Measurements from ENCODE around the gene IGSF3.

IGSF3 gene

DNA sequence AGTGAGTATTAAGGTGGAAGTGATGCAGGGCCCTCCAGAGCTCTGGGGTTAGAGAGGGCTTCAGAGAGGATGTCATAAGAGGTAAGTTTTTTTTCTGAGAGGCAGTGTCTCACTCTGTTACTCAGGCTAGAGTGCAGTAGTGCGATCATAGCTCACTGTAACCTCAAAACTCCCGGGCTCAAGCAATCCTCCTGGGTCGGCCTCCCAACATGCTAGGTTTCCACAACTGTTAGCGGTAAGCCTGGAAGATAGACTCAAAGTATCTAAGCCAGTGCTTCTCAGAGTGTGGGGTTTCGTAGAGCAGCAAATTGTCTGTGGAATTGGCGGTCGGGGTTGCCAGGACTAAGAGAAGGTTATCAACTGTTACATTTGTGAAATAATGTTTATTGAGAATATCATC lies 18.6 kb upstream of the IGSF3 start:
- no peak for DNase-seq (ENCODE audit: low spot score)

- no peak for DNase-seq (ENCODE audit: low spot score)
Observed at GRCh38 chr1:116684575-116684974, 17.0 kb upstream of the IGSF3 start.

DNA sequence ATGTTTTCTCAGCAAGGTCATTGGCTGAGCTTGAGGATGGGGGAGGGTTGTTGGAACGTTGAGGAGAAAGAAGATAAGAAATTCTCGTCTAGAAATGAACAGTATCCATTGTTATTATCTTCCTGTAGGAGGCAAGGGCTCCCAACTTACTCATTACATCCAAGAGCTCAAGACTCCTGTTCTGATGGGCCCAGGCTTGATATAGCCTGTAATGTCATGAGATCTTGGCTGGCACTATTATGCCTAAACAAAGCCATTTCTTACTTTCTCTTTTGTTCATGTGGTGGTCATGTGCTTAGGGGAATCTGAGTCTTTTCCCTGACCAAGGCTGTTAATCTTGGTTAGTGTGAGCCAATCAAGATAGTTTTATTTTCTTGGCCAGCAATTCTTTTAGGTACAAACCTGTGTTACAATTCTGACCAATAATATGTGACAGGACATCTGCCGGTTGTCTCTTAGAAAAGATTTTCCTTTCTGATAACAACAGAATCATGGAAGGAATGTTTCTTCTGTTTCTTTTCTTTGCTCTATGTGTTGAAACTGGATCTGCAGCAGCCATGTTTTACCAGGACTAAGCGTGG lies 15.2 kb upstream of the IGSF3 start:
- DNase-seq (ENCODE audit: low spot score), result no peak

GRCh38 chr1:116681343-116681899 lies 13.9 kb upstream of the IGSF3 start:
- DNase-seq (ENCODE audit: low spot score), result no peak

GRCh38 chr1:116680752-116681151 lies 13.2 kb upstream of the IGSF3 start:
- no peak for DNase-seq (ENCODE audit: low spot score)

- no peak for DNase-seq (ENCODE audit: low spot score)
Observed at GRCh38 chr1:116679828-116680628, 12.5 kb upstream of the IGSF3 start.

DNA sequence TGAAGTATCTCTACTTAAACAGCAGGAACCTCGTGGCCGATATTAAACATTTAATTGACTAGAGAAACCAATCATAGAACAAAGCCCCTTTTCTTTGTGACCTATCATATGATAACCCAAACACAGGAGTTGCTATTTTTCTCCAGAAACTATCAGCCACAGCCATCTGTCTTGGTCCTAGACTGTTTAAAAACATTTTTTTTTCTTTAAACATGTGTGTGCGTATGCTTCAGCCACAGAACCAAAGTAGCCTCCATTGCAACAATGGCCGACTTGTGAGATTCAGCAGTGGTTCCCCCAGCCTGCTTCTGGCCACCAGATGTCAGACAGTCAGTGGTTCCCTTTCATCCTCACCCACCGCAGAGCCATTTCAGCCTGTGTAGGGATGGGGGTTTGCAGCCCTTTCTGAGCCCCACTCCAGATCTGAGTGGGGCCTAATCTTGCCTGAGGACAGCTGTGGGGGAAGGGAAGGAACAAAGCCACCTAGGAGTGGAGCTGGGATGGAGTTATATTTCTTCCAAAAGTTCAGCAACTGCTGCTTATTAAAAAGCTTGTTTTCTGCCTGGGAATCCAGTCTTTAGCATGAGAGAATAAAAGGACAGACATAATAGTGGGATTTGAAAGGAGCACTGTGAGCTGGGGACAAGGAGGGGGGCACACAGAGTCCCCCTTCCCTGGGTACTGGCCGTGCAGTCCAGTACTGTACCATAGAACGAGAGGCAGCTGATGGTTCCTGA lies 11.7 kb upstream of the IGSF3 start:
- DNase-seq (ENCODE audit: low spot score), result no peak

GRCh38 chr1:116678732-116679090 lies 11.2 kb upstream of the IGSF3 start:
- DNase-seq (ENCODE audit: low spot score), result no peak

GRCh38 chr1:116677474-116678062 lies 10.0 kb upstream of the IGSF3 start:
- DNase-seq (ENCODE audit: low spot score), result no peak

DNA sequence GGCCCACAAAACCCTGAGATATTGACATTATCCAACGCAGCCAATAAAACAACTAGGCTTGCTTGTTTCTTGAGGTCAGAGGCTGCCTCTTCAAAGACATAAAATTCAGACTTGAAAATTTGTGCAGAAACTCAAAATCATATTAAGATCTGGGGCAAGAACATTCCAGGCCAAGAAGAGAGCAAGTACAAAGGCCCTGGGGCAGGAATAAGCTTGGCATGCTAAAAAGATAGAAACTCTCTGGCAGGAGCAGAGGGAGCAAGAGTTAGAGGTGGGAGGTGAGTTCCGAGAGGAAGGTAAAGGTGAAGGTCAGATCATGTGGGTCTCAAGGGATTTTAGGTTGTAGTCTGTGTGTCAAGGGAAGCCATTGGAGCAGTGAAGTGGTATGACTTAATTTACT lies 8.8 kb upstream of the IGSF3 start:
- DNase-seq (ENCODE audit: low spot score), result no peak

GRCh38 chr1:116674751-116675150 lies 7.2 kb upstream of the IGSF3 start:
- no peak for DNase-seq (ENCODE audit: low spot score)

GRCh38 chr1:116674011-116674531 lies 6.5 kb upstream of the IGSF3 start:
- no peak for DNase-seq (ENCODE audit: low spot score)

DNA sequence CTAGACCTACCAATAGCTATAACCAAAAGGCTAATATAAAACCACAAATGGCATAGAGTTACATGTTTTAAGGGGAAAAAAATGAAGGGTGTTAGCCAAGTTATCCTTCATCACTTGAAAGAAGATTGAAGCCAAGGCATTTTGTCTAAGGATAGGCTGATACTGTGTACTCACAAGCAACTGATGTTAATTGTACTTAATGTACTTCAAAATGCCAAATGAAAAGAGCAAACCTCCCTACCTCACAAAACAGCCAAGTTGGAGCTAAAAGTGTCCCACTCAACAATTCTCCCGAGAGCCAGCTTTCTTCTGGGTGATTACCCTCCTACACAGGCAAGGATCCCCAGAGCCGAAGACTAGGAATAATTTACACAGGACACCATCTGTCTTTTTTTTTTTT lies 4.4 kb upstream of the IGSF3 start:
- no peak for DNase-seq (ENCODE audit: low spot score)

- DNase-seq (ENCODE audit: low spot score), result no peak
Observed at GRCh38 chr1:116671072-116671760, 3.7 kb upstream of the IGSF3 start.

GRCh38 chr1:116668277-116668676 lies 744 bp upstream of the IGSF3 start:
- DNase-seq (ENCODE audit: low spot score), result no peak

DNA sequence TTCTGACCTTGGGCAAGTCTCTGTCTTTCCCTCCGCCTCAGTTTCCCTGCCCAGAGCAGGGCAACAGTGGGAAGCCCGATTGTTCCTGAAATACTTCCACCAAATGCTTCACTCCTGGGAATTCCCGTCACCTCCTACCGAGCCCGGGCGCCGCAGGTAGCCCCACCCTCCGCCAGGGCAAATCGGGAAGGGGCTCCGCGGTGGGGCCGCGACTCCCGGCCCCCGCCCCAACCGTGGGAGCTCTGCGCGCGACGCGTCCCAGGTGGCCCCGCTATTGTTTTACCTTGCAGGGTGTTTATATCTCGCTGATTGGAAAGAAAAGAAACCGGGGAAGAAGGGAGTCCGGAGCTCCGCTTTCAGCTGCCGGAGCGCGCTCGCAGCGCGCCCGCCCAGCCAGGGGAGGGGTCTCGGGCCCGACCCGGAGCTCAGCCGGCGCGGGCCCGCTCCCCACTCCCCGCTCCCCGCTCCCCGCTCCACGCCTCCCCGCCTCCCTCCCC lies 407 bp downstream of the IGSF3 start:
- DNase-seq (ENCODE audit: low spot score), result no peak

DNA sequence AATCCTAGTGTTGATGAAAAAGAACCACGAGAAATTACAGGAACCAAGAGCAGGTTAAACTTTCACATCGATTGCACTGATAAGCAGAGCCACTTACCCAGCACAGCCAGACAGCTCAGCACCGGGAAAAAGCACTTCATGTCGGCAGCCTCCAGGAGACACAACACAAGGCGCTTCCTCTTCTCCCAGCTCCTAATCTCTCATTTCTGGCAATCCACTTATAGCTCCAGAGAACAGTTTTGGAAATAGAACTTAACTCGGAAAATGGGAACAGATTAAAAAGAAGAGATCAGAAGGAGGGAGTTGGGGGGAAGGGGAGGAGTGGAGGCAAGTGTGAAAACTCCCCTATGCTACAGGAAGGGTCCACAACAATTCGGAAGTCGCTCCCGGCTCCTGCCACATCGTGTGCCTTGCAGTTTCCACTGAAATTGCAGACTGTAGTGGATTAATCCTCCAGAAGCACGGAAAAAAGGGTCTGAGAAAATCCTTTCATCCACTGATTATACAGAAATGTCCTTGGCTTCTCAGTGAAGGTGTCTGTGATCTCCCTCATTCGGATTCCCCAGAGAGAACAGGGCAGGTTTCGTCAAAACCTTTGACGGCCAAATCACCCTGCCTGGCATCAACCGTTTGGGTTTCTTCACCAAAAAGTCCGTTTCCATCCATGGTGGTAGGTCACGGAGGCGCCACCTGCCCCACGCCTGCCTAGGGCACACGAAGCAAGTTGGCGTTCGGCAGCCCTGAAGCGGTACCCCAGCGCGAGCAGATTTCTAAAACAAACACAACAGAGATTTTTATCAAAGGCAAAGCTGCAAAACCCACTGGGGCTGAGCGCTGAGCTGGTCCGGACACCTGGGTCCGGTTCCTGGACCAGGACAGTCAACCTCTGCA lies 1.1 kb downstream of the IGSF3 start:
- no peak for DNase-seq (ENCODE audit: low spot score)

DNA sequence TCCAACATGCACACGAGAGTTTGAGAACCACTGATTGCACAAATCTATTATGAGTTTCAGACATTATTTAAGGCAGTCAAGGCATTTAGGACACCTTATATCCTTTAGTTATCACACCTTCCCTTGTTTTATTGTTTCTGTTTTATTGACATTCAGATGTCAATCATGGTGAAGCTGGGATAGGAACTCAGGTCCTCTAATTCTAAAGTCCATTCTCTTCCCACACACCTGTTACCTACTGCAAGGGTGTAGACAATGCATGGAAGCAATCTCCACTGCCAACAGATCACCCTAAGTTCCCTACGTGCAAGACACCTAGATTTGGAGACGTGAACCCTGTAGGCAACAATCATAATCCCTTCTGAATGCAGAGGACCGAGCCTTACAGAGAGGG lies 2.6 kb downstream of the IGSF3 start:
- DNase-seq (ENCODE audit: low spot score), result no peak

DNA sequence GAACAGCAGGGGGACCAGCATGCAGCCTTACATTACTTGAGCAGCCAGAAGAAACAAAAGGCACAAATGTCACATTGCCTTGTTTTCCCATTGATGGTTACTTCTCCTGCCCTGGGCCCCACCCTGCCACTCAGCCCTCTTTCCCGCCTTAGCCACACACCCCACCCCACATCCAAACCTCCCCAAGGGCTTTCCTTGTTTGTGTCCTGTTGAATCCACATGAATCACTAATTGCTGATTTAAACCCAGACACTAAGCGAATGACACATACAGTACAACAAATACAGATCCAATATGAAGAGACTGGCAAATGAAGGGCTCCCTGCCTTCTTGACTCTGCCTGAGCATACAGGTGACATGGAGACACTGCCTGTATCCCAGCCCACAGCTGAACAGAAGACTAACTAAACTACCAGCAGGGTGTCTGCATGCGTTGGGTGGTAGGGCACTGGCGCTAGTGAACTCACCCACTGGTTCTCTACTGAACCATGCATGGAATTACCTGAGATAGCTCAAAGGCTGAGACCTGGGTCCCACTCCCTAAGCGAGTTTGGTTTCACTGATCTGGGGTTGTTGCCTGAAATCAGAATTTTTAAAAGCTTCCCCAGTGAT lies 3.1 kb downstream of the IGSF3 start:
- DNase-seq (ENCODE audit: low spot score), result no peak

GRCh38 chr1:116663821-116664220 lies 3.7 kb downstream of the IGSF3 start:
- no peak for DNase-seq (ENCODE audit: low spot score)
